ENCODE measurements around the gene USP1.

The USP1 gene

DNA sequence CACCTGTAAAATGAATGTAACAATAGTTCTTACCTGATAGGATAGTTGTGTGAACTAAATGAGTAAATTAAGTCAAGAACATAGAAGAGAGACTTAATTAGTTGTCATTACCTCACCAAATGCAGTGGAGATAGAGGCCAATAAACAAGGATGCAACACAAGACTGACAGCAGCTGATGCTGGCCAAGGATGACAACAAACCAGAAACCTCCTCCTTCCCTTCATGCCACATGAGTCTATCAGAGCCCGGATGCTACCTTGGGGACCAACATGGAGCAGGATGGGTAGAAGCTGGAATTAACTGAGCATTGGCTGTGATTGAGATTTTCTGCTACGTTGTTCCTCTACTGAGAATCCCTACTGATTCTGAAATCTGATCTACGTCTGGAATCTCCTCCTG, 30.3 kb upstream of the USP1 start:
- TF ChIP-seq, protein P1, sequence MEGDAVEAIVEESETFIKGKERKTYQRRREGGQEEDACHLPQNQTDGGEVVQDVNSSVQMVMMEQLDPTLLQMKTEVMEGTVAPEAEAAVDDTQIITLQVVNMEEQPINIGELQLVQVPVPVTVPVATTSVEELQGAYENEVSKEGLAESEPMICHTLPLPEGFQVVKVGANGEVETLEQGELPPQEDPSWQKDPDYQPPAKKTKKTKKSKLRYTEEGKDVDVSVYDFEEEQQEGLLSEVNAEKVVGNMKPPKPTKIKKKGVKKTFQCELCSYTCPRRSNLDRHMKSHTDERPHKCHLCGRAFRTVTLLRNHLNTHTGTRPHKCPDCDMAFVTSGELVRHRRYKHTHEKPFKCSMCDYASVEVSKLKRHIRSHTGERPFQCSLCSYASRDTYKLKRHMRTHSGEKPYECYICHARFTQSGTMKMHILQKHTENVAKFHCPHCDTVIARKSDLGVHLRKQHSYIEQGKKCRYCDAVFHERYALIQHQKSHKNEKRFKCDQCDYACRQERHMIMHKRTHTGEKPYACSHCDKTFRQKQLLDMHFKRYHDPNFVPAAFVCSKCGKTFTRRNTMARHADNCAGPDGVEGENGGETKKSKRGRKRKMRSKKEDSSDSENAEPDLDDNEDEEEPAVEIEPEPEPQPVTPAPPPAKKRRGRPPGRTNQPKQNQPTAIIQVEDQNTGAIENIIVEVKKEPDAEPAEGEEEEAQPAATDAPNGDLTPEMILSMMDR (IDR thresholded peaks at IDR 0.05; ENCODE audit: borderline replicate concordance, control extremely low read depth, extremely low read depth, insufficient read depth, missing control alignments), result no peak
- no peak for DNase-seq (ENCODE audit: low spot score)
- in situ Hi-C loops (cut with MboI; ENCODE audit: low sequenced_read_pairs, unreplicated experiment), result no loop called here

DNA sequence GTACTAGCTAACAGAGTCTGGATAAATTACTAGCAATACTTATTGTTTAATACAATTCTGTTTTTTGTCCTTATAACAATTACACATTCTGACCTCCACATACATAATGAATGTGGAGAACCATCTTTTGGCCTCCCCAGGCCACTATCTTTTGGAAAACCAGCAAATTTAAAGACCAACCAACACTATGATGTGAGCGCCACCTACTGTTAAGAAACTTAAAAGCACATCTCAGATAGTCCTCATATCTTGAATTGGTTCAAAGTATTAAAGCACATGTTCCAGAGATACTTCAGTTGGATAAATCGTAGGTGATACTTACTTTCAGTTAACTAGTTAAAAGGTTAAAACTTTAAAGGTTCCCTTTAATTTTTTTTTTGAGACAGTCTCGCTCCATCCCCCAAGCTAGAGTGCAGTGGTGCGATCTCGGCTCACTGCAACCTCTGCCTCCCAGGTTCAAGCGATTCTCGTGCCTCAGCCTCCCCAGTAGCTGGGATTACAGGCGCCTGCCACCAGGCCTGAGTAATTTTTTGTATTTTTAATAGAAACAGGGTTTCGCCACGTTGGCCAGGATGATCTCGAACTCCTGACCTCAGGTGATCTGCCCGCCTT, 29.3 kb upstream of the USP1 start:
- peak; percentile 59 for DNase-seq (ENCODE audit: low spot score)
- TF ChIP-seq, protein P1 (IDR thresholded peaks at IDR 0.05; ENCODE audit: borderline replicate concordance, control extremely low read depth, extremely low read depth, insufficient read depth, missing control alignments), result peak; percentile 46
- in situ Hi-C loops (cut with MboI; ENCODE audit: low sequenced_read_pairs, unreplicated experiment), result no loop called here

DNA sequence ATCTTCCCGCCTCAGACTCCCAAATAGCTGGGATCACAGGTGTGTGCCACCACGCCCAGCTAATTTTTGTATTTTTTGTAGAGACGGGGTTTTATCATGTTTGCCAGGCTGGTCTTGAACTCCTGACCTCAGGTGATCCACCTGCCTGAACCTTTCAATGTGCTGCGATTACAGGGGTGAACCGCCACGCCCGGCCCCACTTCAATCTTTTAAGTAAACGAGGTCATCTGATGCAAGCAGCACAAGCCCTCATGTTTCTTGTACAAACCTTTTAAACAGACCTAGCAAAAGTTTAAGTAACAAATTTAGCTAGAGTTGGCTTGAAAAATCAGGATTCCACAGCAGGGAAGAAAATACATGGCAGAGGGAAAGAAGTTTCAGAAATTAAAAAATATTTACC, 21.2 kb upstream of the USP1 start:
- DNase-seq (ENCODE audit: low spot score), result no peak
- in situ Hi-C loops (cut with MboI; ENCODE audit: low sequenced_read_pairs, unreplicated experiment), result no loop called here
- TF ChIP-seq, protein P1 (IDR thresholded peaks at IDR 0.05; ENCODE audit: borderline replicate concordance, control extremely low read depth, extremely low read depth, insufficient read depth, missing control alignments), result no peak

DNA sequence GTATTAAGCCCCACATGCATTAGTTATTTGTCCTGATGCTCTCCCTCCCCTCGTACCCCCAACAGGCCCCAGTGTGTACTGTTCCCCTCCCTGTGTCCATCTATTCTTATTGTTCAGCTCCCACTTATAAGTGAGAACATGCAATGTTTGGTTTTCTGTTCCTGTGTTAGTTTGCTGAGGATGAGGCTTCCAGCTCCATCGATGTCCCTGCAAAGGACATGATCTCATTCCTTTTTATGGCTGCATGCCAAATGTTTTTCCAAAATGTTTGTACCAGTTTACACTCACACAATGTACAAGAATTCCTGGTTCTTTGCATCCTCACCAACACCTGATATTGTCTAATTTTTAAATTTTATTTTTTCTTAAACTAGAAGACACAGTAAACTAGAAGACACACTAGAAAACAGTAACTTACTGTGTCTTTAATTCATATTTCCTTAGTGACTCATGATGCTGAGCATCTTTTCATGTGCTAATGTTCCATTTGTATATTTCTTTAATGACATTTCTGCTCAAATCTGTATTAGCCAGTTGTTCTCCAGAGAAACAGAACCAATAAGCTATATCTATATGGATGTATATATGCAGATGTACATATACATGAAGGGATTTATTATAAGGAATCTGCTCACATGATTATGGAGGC, 19.4 kb upstream of the USP1 start:
- no peak for DNase-seq (ENCODE audit: low spot score)
- TF ChIP-seq, protein P1 (IDR thresholded peaks at IDR 0.05; ENCODE audit: borderline replicate concordance, control extremely low read depth, extremely low read depth, insufficient read depth, missing control alignments), result no peak
- in situ Hi-C loops (cut with MboI; ENCODE audit: low sequenced_read_pairs, unreplicated experiment), result no loop called here

DNA sequence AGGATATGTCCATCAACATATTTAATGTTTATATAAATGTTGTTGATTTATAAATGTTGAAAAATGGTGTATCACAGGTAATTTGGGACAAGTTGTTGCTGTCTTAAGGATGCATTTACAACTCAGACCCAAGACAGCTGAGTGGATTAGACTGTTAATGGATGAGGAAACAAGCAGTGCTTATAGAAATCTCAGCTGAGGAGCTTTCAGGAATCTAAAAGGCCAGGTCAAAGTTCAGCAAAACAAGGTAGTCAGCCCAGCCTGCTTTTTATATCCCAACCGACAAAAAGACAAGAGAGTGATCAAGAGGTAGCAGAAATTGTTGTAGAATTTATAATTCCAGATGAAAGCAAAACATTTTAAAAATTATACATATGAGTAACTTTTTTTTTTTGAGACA, 16.6 kb upstream of the USP1 start:
- in situ Hi-C loops (cut with MboI; ENCODE audit: low sequenced_read_pairs, unreplicated experiment), result no loop called here
- no peak for DNase-seq (ENCODE audit: low spot score)
- TF ChIP-seq, protein P1 (IDR thresholded peaks at IDR 0.05; ENCODE audit: borderline replicate concordance, control extremely low read depth, extremely low read depth, insufficient read depth, missing control alignments), result no peak

DNA sequence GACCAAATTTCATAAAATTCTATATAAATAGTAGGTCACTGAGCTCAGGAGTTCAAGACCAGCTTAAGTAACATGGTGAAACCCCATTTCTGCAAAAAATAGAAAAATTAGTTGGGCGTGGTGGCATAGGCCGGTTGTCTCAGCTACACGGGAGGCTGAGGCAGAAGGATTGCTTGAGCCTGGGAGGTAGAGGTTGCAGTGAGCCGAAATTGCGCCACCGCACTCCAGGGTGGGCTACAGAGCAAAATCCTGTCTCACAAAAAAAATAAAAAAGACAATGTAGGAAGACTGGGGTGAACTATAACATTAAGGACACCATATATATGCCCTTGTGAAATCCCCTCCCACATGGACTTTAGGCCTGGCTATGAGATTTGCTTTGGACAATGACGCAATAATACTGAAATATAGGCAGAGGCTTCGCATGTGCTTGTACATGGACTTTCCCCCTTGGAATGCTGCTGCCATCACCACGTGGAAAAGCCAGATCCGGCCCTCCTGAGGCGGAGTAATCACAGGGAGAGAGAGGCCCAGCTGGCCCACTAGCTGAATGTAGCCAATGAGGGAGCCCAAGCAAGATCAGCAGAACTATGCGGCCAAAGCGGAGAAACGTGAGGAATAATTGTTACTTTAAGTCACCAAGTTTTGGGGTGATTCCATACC, 13.1 kb upstream of the USP1 start:
- in situ Hi-C loops (cut with MboI; ENCODE audit: low sequenced_read_pairs, unreplicated experiment), result no loop called here
- DNase-seq (ENCODE audit: low spot score), result no peak
- TF ChIP-seq, protein P1 (IDR thresholded peaks at IDR 0.05; ENCODE audit: borderline replicate concordance, control extremely low read depth, extremely low read depth, insufficient read depth, missing control alignments), result no peak

Data from GM13976 (cell line).